GM12878 (cell line): ENCODE measurements around the gene KRT73. TPM values are rescaled to one million over a fixed set of nuclear protein-coding genes. Genes with fewer than 3 reads are reported as not detected.

Experiments
- ATAC-seq: fragments of 200-7000 bp; cut with Tn5 transposase; 3 replicates; pipeline ENCODE4 v1.9.1; 2020; ENCODE audit warnings: mild to moderate bottlenecking, moderate library complexity
- BruUV-seq: library from RNA; stranded (reverse); fragments of 400-500 nt; replicated peaks from 2 replicates; lab custom pipeline; 2021; lab: Mats Ljungman, UMichigan
- CTCF ChIA-PET: fragments of 300-600 bp; sonication (Branson Sonifier 250); formaldehyde crosslinking; extraction: SDS; loops from one replicate; lab custom pipeline; 2021; ENCODE audit warnings: inconsistent platforms; lab: Yijun Ruan, JAX
- POLR2A ChIA-PET: fragments of 350-600 bp; formaldehyde crosslinking; extraction: SDS; loops from one replicate; lab custom pipeline; 2021; ENCODE audit warnings: inconsistent platforms; lab: Charles Lee
- RAD21 ChIA-PET: fragments of 300-600 bp; sonication (Branson Sonifier 250); formaldehyde crosslinking; loops from one replicate; lab custom pipeline; 2023; ENCODE audit warnings: antibody characterized with exemption; ENCODE audit not compliant: unreplicated experiment; lab: Charles Lee
- SMC1A ChIA-PET: fragments of 300-600 bp; sonication (Branson Sonifier 250); formaldehyde crosslinking; loops from one replicate; lab custom pipeline; 2023; ENCODE audit not compliant: unreplicated experiment, uncharacterized antibody; lab: Charles Lee
- DNase-seq: peaks from one replicate; pipeline ENCODE4 v3.0.0-alpha.2; 2011; ENCODE audit warnings: low read depth, low spot score
- FAIRE-seq: peaks from 3 replicates; lab custom pipeline; 2011; peaks lifted over from hg19 to GRCh38; lab: Jason Lieb, UNC
- H2AFZ ChIP-seq: 2 replicates; pipeline ENCODE4 v1.6.0; 2011; ENCODE audit warnings: low read depth, low read length, control low read depth; ENCODE audit not compliant: control insufficient read depth
- H3K27ac ChIP-seq: 2 replicates; pipeline ENCODE4 v1.5.1; 2011; ENCODE audit warnings: control low read depth; ENCODE audit not compliant: control insufficient read depth, insufficient read depth
- H3K27me3 ChIP-seq, 2 experiments: replicated peaks in 1 of 2; 2 replicates each; pipeline versions ENCODE4 v1.6.0 to v1.6.1; 2011; ENCODE audit warnings: low read length in 1 of 2; ENCODE audit not compliant: control insufficient read depth in 2 of 2, insufficient read depth in 2 of 2
- H3K36me3 ChIP-seq, 2 experiments: 2 replicates each; pipeline ENCODE4 v1.5.1; 2011; ENCODE audit warnings: low read length in 1 of 2; ENCODE audit not compliant: control insufficient read depth in 2 of 2, insufficient read depth in 2 of 2
- H3K4me1 ChIP-seq: 2 replicates; pipeline ENCODE4 v1.6.1; 2011; ENCODE audit warnings: mild to moderate bottlenecking, low read length, moderate library complexity, mixed read lengths; ENCODE audit not compliant: control insufficient read depth, insufficient read depth
- H3K4me2 ChIP-seq: 2 replicates; pipeline ENCODE4 v1.6.0; 2011; ENCODE audit warnings: control low read depth; ENCODE audit not compliant: control insufficient read depth, insufficient read depth
- H3K4me3 ChIP-seq: fragments of 200-600 bp; sonication (generic); 2 replicates; pipeline ENCODE4 v1.5.1; 2016
- H3K79me2 ChIP-seq: 2 replicates; pipeline ENCODE4 v1.6.0; 2011; ENCODE audit warnings: low read length; ENCODE audit not compliant: control insufficient read depth, insufficient read depth
- H3K9ac ChIP-seq: 2 replicates; pipeline ENCODE4 v1.8.0; 2011; ENCODE audit warnings: low read length, control low read depth, mixed read lengths; ENCODE audit not compliant: control insufficient read depth, insufficient read depth
- H3K9me3 ChIP-seq: replicated peaks from 3 replicates; pipeline ENCODE4 v1.5.1; 2011; ENCODE audit warnings: mild to moderate bottlenecking, low read length; ENCODE audit not compliant: control insufficient read depth, insufficient read depth
- H4K20me1 ChIP-seq: 2 replicates; pipeline ENCODE4 v1.6.0; 2011; ENCODE audit not compliant: control insufficient read depth, insufficient read depth
- ESRRA ChIP-seq: IDR thresholded peaks from 2 replicates; pipeline ENCODE4 v1.6.1; 2012; ENCODE audit warnings: mild to moderate bottlenecking, low read length, improper control_type of control experiment
- KAT2A ChIP-seq: conservative IDR thresholded peaks from 2 replicates; pipeline ENCODE4 v1.6.1; 2011; ENCODE audit warnings: low read depth, low read length; ENCODE audit not compliant: control insufficient read depth
- MAX ChIP-seq: IDR thresholded peaks from 2 replicates; pipeline ENCODE4 v1.6.1; 2012; ENCODE audit warnings: low read depth, low read length, improper control_type of control experiment
- POLR2AphosphoS5 ChIP-seq: IDR thresholded peaks from 2 replicates; pipeline ENCODE4 v1.6.1; 2011; ENCODE audit warnings: mild to moderate bottlenecking, low read length, inconsistent platforms
- RCOR1 ChIP-seq: conservative IDR thresholded peaks from 2 replicates; pipeline ENCODE4 v1.6.1; 2012; ENCODE audit warnings: low read depth, low read length, improper control_type of control experiment
- ZNF217 ChIP-seq: fragments of 450-650 bp; IDR thresholded peaks from 2 replicates; pipeline ENCODE4 v1.6.1; 2017; ENCODE audit warnings: antibody characterized with exemption, mild to moderate bottlenecking
- ZNF274 ChIP-seq: IDR thresholded peaks from one replicate; pipeline ENCODE4 v1.8.0; 2011; ENCODE audit not compliant: insufficient read length, insufficient read depth
- WGBS: methylation state at CpG from one replicate; pipeline ENCODE4 v1.1.6; 2016; ENCODE audit warnings: low lambda C conversion rate; ENCODE audit not compliant: insufficient replicate concordance, insufficient coverage; ENCODE audit errors: missing lambda C conversion rate; 5-methylcytosine and 5-hydroxymethylcytosine counted together
- in situ Hi-C: fragments of 300-500 bp; cut with MboI; formaldehyde crosslinking; loops from 9 replicates; pipeline ENCODE4 v1.14.3; 2018; ENCODE audit warnings: mixed read lengths
- intact Hi-C: fragments of 100-400 bp; cut with micrococcal nuclease; formaldehyde crosslinking; loops from one replicate; pipeline ENCODE4 v1.14.2; 2022; ENCODE audit not compliant: unreplicated experiment
- polyA plus RNA-seq, 11 experiments: library from polyadenylated mRNA; depleted of rRNA in 4 of 11; unstranded in 6 of 11; stranded (reverse) in 5 of 11; fragments of >200 nt; fragmentation: Nextera tagmentation in 4 of 11; fragmentation: Illumina TruSeq in 1 of 11; extraction: Ambion mirVana in 4 of 11; extraction: Trizol in 1 of 11; gene quantifications; 1 replicate in 1 of 11; 2 replicates in 10 of 11; pipeline versions ENCODE4 v1.2.1 to v1.2.3, GENCODE V29; 2011 to 2016; ENCODE audit warnings: inconsistent platforms in 2 of 11, missing spikeins in 2 of 11, low read depth in 1 of 11
- total RNA-seq, 4 experiments: library from RNA; depleted of rRNA in 3 of 4; stranded (reverse); fragments of >200 nt in 3 of 4; fragmentation: Illumina TruSeq in 1 of 4; extraction: Trizol in 1 of 4; gene quantifications; 2 replicates each; pipeline versions ENCODE4 v1.2.1 to v1.2.3, GENCODE V29; 2013 to 2021

The KRT73 gene
- total and polyA plus RNA-seq, 10 of the 15 experiments (the other 5 are each of a cell fraction or from before 2014, with no cell fraction given): not detected

GRCh38 chr12:52615912-52616311 lies 2.4 kb downstream of the KRT73 start:
- Histone ChIP-seq H2AFZ (no peak overlapping the region), H3K4me3 (no peak overlapping the region), H3K4me2 (no peak overlapping the region), H3K9me3 (no peaks in the 10 kb centered on the region), H3K4me1 (no peaks in the 10 kb centered on the region), H3K36me3 (no peaks in the 10 kb centered on the region), H3K9ac (no peak overlapping the region), H3K27me3 (peaks cover 0 to 3% of the 10 kb centered on the region in 2 experiments; a peak in 3 of 4 replicates), H3K79me2 (no peaks in the 10 kb centered on the region), H3K27ac (no peak overlapping the region), H4K20me1 (no peaks in the 10 kb centered on the region)
- SMC1A ChIA-PET: no interaction called here
- DNase-seq (no peak), ATAC-seq (no peak), FAIRE-seq (no peak)
- CTCF ChIA-PET: no interaction called here
- no peak for TF ChIP-seq KAT2A
- BruUV-seq: no TSS peak
- POLR2A ChIA-PET: interaction anchor here (0.6 kb wide), 1 partner anchor 80 kb away, joined by 6 read pairs; no protein-coding TSS in a partner anchor
- RAD21 ChIA-PET: no interaction called here
- 45% methylated on average over 9 of the region's 9 CpGs for WGBS
- intact Hi-C loops: no loop called here
- in situ Hi-C loops: no loop called here

- no peak overlapping the region for H3K4me2 ChIP-seq
- ChIA-PET RAD21 (no interaction called here), CTCF (no interaction called here), POLR2A (no interaction called here), SMC1A (no interaction called here)
- FAIRE-seq (no peak), DNase-seq (no peak), ATAC-seq (no peak)
- no peak for TF ChIP-seq ZNF217
- no peak for TF ChIP-seq ESRRA
- TF ChIP-seq POLR2AphosphoS5: no peak
- no peak for TF ChIP-seq ZNF274
- no peak for TF ChIP-seq MAX
- no peak for TF ChIP-seq RCOR1
- no TSS peak for BruUV-seq
- no peak overlapping the region for H3K27ac ChIP-seq
- H3K4me3 ChIP-seq: no peak overlapping the region
- H2AFZ ChIP-seq: no peak overlapping the region
- no peaks in the 10 kb centered on the region for H4K20me1 ChIP-seq
- H3K9ac ChIP-seq: no peak overlapping the region
- no peaks in the 10 kb centered on the region for H3K36me3 ChIP-seq
- no peaks in the 10 kb centered on the region for H3K9me3 ChIP-seq
- no peaks in the 10 kb centered on the region for H3K4me1 ChIP-seq
- in situ Hi-C loops (no loop called here), intact Hi-C loops (no loop called here)
- H3K79me2 ChIP-seq: no peaks in the 10 kb centered on the region
- H3K27me3 ChIP-seq: peaks cover 0 to 3% of the 10 kb centered on the region in 2 experiments; a peak in 3 of 4 replicates
- 17% methylated on average over 6 of the region's 6 CpGs for WGBS
These were observed 3.0 kb downstream of the KRT73 start for GRCh38 chr12:52615208-52615868.
